ENCODE data around the gene KRT81. TPM values are rescaled to one million over a fixed set of nuclear protein-coding genes. Genes with fewer than 3 reads are reported as not detected.

The KRT81 gene
- total RNA-seq, 1 donor from 2014 or later: 1.2 TPM

DNA sequence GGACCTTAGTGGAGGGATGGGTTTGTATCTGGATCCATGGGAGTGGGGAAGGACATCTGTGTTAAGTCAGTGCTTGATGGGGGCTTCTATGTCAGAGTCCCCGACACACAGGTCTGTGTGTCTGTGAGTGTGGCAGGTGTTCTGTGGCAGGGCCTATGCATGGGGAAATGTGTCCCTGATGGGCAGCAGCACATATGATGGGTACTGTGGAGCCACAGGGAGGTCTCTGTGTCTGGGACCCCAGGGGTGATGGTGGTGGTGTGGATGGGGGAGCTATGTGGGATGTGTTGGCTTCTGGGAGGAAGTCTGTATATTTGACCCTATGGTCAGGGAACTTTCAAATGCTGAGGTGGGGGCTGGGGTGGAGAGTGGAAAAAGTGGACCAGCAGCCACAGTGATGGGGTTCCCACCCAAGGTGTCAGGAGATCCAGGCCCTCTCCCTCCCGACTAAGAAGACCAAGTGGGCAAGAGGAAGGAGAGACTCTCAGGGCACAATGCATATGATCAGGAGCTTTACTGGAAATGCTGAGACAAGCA lies 41.8 kb downstream of the KRT81 start:
- H3K4me2 ChIP-seq (ENCODE audit: low read length): no peak overlapping the region
- no peak for FAIRE-seq
- H3K4me3 Mint-ChIP-seq (ENCODE audit: unreplicated experiment): no peak overlapping the region

DNA sequence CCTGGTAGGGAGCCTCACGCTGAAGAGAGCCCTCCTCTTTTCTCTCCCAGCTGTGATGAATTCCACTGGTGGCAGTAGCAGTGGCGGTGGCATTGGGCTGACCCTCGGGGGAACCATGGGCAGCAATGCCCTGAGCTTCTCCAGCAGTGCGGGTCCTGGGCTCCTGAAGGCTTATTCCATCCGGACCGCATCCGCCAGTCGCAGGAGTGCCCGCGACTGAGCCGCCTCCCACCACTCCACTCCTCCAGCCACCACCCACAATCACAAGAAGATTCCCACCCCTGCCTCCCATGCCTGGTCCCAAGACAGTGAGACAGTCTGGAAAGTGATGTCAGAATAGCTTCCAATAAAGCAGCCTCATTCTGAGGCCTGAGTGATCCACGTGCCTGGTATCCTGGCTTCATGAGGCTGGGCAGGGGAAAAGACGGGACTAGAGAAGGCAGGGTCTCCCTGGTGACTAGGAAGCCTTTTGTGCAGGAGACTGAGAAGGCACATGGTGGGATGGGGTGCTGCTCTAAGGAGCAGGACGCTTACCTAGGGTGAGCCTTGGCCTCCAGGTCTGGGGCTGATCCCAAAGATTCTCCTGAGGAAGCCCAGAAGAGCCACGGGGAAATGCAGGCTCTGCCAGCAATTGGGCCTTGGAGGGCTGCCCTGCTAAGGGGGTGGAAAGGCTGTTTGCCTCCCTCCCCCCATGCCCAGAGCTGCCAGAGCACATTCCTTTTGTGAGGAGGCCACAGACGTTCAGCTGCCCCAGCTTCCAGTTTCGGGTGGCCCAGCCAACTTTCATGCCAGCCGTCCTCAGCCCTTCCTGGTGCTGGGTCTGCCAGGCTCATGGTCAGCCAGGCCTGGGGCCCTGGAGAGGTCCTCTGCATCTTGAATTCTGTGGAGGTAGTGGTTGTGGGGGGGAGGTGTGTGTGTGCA lies 42.5 kb downstream of the KRT81 start:
- no peak overlapping the region for H3K4me3 Mint-ChIP-seq (ENCODE audit: unreplicated experiment)
- DNase-seq (ENCODE audit: low read depth) (no peak), FAIRE-seq (no peak)
- H3K4me3 ChIP-seq (ENCODE audit: insufficient read depth, low read depth, low read length): no peak overlapping the region
- H3K27ac Mint-ChIP-seq (ENCODE audit: unreplicated experiment): no peak overlapping the region
- TF ChIP-seq EZH2 (IDR thresholded peaks at IDR 0.05; ENCODE audit: insufficient read depth, low read length) (no peak), CTCF (IDR thresholded peaks at IDR 0.05; ENCODE audit: insufficient read depth, low read depth, low read length) (no peak)
- H3K36me3 Mint-ChIP-seq (ENCODE audit: low read depth, unreplicated experiment): peaks cover 4% of the 10 kb centered on the region
- H3K9ac ChIP-seq (ENCODE audit: low read length): no peak overlapping the region
- no peaks in the 10 kb centered on the region for H4K20me1 ChIP-seq (ENCODE audit: insufficient read depth, low read length)
- peaks cover 2% of the 10 kb centered on the region for H3K9me3 Mint-ChIP-seq (ENCODE audit: unreplicated experiment)
- H3K9me3 ChIP-seq (ENCODE audit: insufficient read depth, low read depth, low read length): no peaks in the 10 kb centered on the region
- no peaks in the 10 kb centered on the region for H3K79me2 ChIP-seq (ENCODE audit: insufficient read depth, low read length)
- peaks cover 21% of the 10 kb centered on the region for H3K4me1 ChIP-seq (ENCODE audit: insufficient read depth, low read length)
- H3K36me3 ChIP-seq (ENCODE audit: insufficient read depth, low read length): no peaks in the 10 kb centered on the region
- peaks cover 30% of the 10 kb centered on the region for H3K4me1 Mint-ChIP-seq (ENCODE audit: low read depth, unreplicated experiment)
- H3K27ac ChIP-seq (ENCODE audit: low read depth, low read length): no peak overlapping the region
- H2AFZ ChIP-seq (ENCODE audit: low read depth, low read length): no peak overlapping the region
- peaks cover 61% of the 10 kb centered on the region for H3K27me3 Mint-ChIP-seq (ENCODE audit: low read depth, unreplicated experiment)
- H3K4me2 ChIP-seq (ENCODE audit: low read length): no peak overlapping the region
- H3K27me3 ChIP-seq (ENCODE audit: insufficient read depth, low read length): peaks cover 2% of the 10 kb centered on the region

More for the DNA sequence above, 41.8 kb downstream of the KRT81 start:
- Mint-ChIP-seq H3K4me1 (ENCODE audit: low read depth, unreplicated experiment) (peaks cover 22% of the 10 kb centered on the region), H3K9me3 (ENCODE audit: unreplicated experiment) (peaks cover 2% of the 10 kb centered on the region), H3K27ac (ENCODE audit: unreplicated experiment) (no peak overlapping the region), H3K36me3 (ENCODE audit: low read depth, unreplicated experiment) (peaks cover 4% of the 10 kb centered on the region), H3K27me3 (ENCODE audit: low read depth, unreplicated experiment) (peaks cover 68% of the 10 kb centered on the region)
- H3K4me3 ChIP-seq (ENCODE audit: insufficient read depth, low read depth, low read length): no peak overlapping the region
- H3K27me3 ChIP-seq (ENCODE audit: insufficient read depth, low read length): peaks cover 8% of the 10 kb centered on the region
- no peaks in the 10 kb centered on the region for H3K9me3 ChIP-seq (ENCODE audit: insufficient read depth, low read depth, low read length)
- no peak overlapping the region for H3K27ac ChIP-seq (ENCODE audit: low read depth, low read length)
- peaks cover 13% of the 10 kb centered on the region for H3K4me1 ChIP-seq (ENCODE audit: insufficient read depth, low read length)
- no peak for DNase-seq (ENCODE audit: low read depth)
- TF ChIP-seq EZH2 (IDR thresholded peaks at IDR 0.05; ENCODE audit: insufficient read depth, low read length): no peak
- no peak for TF ChIP-seq CTCF (IDR thresholded peaks at IDR 0.05; ENCODE audit: insufficient read depth, low read depth, low read length)
- no peaks in the 10 kb centered on the region for H4K20me1 ChIP-seq (ENCODE audit: insufficient read depth, low read length)
- no peaks in the 10 kb centered on the region for H3K36me3 ChIP-seq (ENCODE audit: insufficient read depth, low read length)
- no peak overlapping the region for H2AFZ ChIP-seq (ENCODE audit: low read depth, low read length)
- no peaks in the 10 kb centered on the region for H3K79me2 ChIP-seq (ENCODE audit: insufficient read depth, low read length)
- H3K9ac ChIP-seq (ENCODE audit: low read length): no peak overlapping the region

All from astrocyte (in vitro differentiated cells and primary cell).